22Rv1 (cell line): ENCODE data around the gene NAPSA.

ENCODE experiments used
- H3K27ac ChIP-seq: fragments of 450-650 bp; 2 replicates; pipeline ENCODE4 v1.5.1; 2017
- CTCF ChIP-seq: fragments of 450-650 bp; IDR thresholded peaks from 2 replicates; pipeline ENCODE4 v1.5.1; 2017; ENCODE audit warnings: mild to moderate bottlenecking
- ZFX ChIP-seq: fragments of 450-650 bp; IDR thresholded peaks from 2 replicates; pipeline ENCODE4 v1.6.1; 2017; ENCODE audit warnings: antibody characterized with exemption, borderline replicate concordance

Gene NAPSA

DNA sequence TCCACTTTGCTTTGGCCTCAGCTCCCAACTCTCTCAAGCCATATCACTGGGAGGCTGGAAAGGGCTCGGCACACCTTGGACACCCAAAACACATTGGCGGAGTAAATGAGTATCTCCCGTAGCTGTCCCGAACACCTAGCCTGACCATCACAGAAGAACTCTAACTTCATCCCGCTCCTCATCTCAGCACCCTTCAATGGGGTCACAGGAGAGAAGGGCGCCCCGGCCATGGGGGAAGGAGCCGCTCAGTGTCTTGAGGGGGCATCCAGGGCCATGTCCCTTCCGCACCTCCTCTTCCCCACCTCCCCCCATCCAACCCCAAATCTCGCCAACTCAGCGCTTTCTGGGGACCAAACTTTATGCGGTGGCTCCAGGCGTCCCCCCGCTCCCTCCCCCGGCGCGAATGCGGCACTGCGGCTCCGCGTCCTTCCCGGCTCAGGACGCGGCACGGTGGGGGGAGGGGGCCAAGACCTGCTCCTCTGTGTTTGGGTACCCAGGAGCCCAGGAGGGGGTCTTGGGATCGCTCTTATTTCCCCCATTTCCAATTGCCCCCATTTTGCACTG, 39.3 kb downstream of the NAPSA start:
- TF ChIP-seq CTCF (no peak), ZFX (no peak)
- peak overlapping the region; percentile 64 for H3K27ac ChIP-seq

DNA sequence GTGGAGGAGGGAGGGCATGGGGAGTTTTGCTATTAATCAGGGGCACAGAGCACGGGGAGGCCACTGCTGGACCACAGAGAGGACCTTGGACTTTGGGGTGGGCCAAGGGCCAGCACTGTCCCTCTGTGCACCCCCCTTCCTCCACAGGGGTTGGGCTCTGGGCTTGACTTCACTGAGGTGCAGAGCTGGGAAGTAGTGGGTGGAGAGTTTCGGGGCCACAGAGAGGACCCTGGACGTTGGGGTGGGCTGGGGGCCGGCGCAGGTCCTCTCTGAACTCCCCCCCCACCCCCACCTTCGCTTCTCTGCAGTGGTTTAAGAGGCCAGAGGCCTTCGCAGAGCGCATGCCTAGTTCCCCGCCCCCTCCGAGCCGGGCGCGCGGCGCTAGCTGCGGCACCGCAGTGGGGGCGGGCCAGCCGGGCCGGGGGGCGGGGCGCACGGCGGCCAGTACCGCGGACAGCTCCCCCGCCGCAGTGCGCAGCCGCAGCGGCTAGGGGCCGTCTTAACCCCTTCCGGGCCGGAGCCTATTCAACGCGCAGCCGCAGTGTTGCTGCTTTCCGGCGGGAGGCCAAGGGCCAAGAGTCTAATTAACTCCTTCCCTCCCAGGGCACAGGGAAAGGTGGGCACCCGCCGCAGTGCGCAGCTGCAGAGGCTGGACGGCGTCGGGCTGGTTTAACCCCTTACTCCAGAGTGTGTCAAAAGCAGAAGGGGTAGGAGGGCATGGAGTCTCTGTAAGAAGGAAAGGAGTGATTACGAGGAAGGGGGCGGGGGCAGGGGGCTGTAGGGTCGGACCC, 39.9 kb downstream of the NAPSA start:
- TF ChIP-seq CTCF (no peak), ZFX (no peak)
- H3K27ac ChIP-seq = peak overlapping the region; percentile 64

DNA sequence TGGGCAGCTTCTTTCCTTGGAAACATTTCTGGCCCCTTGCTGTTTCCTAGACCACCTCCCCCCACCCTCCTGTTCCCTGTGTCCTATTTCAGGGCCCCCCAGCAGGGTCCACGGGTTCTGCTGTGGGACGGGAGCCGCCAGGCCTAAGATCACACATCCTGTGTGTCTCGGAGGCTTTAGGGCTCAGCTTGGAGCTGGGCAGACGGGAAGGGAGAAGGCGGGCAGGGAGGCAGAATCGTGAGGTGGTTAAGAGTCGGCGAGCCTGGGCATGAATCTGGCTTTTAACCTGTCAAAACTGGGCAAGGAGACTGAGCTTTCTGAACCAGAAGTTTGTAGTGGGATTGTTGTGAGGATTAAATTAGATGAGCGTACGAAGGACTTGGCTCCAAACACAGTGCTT, 41.1 kb downstream of the NAPSA start:
- no peak for TF ChIP-seq CTCF
- no peak for TF ChIP-seq ZFX
- H3K27ac ChIP-seq = peak overlapping the region; percentile 64; the same call in 1 of the 2 replicates

- no peak for TF ChIP-seq ZFX
- TF ChIP-seq CTCF = no peak
- H3K27ac ChIP-seq = no peak overlapping the region
Measured at GRCh38 chr19:50323782-50324133, 41.7 kb downstream of the NAPSA start.

- no peak for TF ChIP-seq CTCF
- H3K27ac ChIP-seq = no peak overlapping the region
Measured at GRCh38 chr19:50322931-50323781, 42.3 kb downstream of the NAPSA start.

- TF ChIP-seq ZFX = no peak
- no peak for TF ChIP-seq CTCF
- H3K27ac ChIP-seq = no peak overlapping the region
Measured at GRCh38 chr19:50322234-50322633, 43.2 kb downstream of the NAPSA start.

DNA sequence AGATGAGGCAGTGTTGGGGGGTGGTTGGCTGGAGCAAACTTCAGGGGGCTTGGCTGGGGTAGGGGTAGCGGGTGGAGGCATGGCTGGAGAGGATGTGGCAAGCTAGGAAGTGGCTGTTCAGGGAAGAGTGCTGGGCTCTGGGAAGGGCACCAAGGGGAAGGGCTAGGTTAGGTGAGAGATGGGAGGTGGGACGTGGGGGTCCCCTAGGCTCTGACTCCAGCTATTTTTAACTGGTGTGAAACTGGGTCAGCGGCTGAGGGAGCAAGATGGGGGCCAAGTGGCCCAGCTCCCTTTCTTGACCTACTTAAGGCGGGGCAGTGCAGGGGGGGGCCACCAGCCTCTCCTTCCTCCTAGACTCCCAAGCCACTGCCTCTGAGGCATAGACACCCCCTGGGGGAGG, 43.6 kb downstream of the NAPSA start:
- no peak overlapping the region for H3K27ac ChIP-seq
- no peak for TF ChIP-seq ZFX
- TF ChIP-seq CTCF = no peak
